ENCODE measurements around the gene HIP1R.

DNA sequence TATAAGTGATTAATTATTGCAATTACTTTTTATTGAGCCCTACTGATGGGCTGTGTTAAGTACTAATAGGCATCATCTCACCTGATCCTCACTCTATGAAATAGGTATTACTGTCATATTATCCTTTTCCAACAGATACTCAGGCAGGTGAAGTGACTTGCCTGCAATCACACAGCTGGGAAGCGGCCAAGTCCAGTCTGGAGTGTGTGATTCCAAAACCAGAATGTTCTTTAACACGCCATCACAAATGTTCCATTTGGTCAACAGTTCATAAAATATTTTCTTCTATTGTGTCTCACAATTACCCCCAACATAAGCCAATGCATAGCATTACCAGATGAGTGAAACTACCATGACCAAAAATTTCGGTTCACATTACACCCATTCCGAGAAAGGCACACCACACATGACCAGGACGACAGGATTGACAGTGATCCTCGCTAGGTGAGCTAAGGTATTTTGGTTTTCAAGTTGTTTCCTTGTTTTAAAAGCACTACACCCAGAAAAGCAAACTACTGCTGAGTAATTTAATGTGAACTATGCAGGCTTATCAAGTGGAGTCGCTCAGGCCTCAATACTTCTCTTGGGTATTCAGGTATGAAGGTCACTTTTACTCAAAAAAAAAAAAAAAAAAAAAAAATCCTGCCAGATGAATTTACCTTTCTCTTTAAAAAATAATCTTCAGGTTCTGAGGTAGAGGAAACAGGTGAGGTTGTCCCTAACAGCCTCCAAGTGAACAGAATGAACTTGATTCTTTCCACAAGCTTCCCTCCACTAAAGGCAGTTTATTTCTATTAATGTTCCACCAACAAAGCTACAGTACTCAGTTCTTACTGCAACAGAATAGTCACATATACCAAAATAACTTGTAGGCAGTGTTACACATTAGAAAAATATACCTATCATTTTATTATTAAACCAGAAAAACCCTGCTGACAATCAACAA is 58.2 kb downstream of the HIP1R start:
- TF ChIP-seq, protein P1, sequence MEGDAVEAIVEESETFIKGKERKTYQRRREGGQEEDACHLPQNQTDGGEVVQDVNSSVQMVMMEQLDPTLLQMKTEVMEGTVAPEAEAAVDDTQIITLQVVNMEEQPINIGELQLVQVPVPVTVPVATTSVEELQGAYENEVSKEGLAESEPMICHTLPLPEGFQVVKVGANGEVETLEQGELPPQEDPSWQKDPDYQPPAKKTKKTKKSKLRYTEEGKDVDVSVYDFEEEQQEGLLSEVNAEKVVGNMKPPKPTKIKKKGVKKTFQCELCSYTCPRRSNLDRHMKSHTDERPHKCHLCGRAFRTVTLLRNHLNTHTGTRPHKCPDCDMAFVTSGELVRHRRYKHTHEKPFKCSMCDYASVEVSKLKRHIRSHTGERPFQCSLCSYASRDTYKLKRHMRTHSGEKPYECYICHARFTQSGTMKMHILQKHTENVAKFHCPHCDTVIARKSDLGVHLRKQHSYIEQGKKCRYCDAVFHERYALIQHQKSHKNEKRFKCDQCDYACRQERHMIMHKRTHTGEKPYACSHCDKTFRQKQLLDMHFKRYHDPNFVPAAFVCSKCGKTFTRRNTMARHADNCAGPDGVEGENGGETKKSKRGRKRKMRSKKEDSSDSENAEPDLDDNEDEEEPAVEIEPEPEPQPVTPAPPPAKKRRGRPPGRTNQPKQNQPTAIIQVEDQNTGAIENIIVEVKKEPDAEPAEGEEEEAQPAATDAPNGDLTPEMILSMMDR (IDR thresholded peaks at IDR 0.05), result no peak
- TF ChIP-seq MAX (IDR thresholded peaks at IDR 0.05) (no peak), POLR2A (IDR thresholded peaks at IDR 0.05; ENCODE audit: low read length) (no peak), EP300 (IDR thresholded peaks at IDR 0.05) (no peak), ATOH8 (CRISPR knock-in tag; IDR thresholded peaks at IDR 0.05; ENCODE audit: low read depth) (no peak)

Data from A549 (cell line).